GM21786 (cell line): ENCODE data around the gene SPTBN2.

Source experiments
- ATAC-seq: cut with Tn5 transposase; IDR thresholded peaks from one replicate; pipeline ENCODE4 v1.9.1; 2021; ENCODE audit not compliant: unreplicated experiment

SPTBN2 gene

GRCh38 chr11:66704659-66705360 lies 24.2 kb downstream of the SPTBN2 start:
- no peak for ATAC-seq

DNA sequence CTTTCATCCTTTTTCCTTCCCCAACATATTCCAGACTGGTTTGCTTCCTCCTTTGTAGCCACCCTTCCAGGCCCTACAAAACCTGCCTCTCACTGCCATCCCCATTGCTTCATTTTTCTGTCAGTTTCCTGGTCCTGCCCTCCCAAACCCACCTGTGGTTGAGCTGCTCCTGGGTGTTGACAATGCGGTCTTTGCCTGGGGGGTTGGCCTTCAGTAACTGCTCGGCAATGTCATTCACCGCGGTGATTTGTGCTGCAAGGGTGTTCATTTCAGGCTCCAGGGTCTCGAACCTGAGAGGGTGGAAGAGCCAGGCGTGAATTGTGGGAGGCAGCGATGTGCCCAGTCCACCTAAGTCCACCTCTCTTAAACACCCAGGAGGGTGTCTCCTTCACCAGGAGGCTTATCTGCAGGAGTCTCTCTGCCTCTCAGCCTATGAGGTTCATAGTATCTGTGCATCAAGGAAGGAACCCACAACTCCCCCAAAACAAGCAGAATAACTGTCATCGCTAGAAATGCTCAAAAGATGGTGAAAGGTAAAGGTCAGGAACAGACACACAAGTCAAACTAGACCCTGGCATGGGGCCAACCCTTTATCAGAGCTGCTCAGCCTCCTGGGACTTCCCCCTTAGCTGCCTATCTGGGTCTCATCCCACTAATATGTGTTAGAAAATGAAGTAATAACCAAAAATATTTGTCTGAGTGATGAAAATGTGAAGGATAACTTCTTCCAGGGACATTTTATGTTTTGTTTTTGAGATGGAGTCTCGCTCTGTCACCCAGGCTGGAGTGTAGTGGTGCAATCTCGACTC lies 27.4 kb downstream of the SPTBN2 start:
- no peak for ATAC-seq

DNA sequence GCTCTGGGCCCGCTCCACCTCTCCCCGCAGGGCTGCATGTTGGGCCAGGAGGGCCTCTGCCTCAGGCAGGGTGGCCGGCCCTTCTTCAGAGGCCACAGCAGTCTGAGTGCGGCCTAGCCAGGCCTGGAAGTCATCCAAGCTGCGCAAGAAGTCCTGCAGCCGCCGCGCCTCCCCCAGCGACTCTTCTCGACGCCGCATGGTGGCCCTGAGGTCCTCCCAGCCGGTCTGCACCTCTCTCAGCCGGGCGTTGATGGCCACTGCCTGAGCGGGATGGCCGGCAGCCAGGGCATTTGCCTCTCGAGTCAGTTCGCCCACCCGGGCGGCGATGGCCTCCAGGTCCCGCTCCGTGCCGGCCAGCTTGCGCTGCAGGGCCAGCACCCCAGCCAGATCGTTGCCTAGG lies 28.3 kb downstream of the SPTBN2 start:
- no peak for ATAC-seq

DNA sequence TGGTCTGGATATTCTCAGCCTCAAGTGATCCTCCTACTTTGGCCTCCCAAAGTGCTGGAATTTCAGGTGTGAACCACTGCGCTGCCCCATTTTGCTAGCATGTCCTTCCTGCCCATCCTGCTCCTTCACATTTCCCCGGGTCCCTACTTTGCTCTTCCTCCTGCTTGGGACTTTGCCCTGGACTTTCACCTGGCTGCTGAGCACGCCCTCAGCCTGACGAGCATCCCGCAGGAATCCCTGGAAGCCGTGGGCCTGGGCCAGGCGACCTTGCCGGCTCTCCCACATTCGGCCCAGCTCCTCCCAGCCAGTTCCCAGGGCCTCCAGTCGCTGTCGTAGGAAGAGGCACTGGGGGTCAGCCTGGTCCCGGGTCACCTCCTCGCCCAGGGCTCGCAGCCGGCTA lies 28.7 kb downstream of the SPTBN2 start:
- no peak for ATAC-seq

- no peak for ATAC-seq
These were observed 30.5 kb downstream of the SPTBN2 start for GRCh38 chr11:66698491-66698890.

- ATAC-seq, result no peak
These were observed 31.0 kb downstream of the SPTBN2 start for GRCh38 chr11:66697988-66698387.

DNA sequence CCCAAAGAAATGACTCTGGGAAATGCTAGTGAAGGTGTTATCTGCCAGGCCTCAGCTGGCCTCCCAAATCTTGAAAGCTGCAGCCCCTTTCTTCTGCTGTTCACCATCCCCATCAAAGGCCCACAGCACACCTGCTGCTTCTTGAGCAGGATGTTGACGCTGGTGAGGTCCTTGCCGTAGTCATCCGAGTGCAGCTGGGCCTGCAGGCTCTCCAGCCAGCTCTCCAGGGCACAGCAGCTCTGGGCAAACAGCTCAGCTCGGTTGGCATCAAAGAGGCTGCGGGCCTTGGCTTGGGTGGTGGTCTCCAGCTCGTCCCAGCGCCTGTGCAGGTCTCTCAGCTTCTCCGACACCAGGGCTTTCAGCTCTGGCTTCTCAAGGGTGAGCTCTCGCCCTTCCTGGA lies 32.9 kb downstream of the SPTBN2 start:
- ATAC-seq, result no peak

DNA sequence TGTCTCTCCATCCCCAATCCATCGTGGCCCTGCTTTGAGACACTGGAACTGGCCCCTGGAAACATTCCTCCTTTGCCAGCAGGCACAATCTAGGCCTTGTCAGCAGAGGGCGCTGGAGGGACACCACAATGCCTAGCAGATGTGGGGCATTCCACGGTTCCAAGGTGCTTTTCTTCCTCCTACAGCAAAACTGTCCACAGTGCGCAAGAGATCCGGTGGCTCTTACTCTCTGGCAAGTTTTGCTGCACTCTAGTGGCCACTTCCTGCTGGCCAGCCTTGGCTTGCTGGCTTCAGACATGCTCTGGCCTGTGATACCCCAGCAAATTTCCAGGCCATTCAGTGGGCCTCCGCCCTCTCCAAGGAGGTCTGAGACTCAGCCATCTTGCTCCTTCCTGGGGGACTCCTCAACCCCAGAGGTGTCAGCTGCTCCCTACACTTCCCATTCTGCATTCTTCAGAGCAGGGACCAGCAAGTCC lies 34.2 kb downstream of the SPTBN2 start:
- ATAC-seq, result peak; percentile 66

- ATAC-seq, result no peak
These were observed 35.0 kb downstream of the SPTBN2 start for GRCh38 chr11:66694056-66694410.

DNA sequence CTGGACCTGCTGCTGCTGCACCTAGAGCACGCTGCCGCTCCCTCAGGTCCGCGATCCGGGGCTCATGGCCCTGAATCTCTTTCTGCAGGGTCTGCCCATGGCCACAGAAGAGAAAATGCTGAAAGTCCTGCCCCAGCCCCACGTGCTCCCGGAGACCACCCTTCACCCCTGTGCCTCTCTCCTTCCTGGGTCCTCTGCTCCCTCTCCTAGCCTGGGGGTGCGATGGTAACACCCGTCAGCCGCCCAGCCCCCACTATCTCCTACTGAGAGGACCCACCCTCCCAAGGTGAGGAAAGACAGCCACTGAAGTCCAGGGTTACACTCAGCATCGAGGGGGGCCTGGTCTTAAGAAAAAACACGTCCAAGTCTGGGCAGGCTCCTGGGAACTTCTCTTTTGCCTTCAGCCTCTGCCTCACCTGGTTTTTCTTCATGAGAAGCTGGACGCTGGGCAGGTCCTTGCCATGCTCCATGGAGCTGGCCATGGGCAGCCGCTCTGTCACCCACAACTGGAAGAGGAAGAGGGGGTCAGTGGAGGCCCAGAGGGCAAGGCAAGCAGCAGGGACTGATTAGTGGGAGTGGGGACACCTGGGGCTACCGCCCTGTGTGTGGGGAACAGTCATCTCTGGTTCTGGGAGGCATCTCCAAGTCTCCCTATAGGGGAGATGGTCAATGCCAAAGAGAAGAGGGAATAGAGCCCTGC lies 35.5 kb downstream of the SPTBN2 start:
- ATAC-seq, result no peak

- ATAC-seq, result no peak
These were observed 36.1 kb downstream of the SPTBN2 start for GRCh38 chr11:66692871-66693331.

GRCh38 chr11:66692446-66692845 lies 36.6 kb downstream of the SPTBN2 start:
- ATAC-seq, result no peak

DNA sequence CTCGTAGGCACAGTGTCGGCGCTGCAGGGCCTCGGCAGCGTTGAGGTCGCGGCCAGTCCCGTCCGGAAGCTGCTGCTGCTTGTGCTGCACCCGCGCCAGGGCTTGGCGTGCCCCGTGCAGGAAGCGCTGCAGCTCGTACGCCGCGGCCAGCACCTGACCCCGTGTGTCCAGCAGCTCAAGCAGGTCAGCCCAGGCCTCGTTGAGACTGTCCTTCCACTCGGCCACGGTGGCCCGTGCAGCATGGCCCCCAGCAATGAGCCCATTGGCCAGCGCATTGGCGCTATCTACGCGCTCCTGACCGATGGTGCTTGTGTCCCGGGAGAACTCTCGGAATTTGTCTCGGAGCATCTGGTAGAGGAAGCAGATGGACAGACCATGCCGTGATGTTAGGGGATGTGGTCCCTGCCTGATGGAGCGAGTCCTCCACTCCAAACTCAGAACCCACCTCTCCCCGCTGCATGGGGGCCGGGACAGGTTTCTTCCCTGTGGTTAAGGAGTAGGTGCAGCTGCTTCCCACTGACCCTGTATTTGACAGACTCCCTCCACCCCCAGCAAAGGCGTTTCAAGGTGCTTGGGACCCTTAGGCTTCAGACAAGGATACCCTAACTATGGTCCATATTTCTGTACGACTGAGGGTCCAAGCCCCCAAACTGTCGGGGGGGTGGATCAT lies 37.6 kb downstream of the SPTBN2 start:
- no peak for ATAC-seq

DNA sequence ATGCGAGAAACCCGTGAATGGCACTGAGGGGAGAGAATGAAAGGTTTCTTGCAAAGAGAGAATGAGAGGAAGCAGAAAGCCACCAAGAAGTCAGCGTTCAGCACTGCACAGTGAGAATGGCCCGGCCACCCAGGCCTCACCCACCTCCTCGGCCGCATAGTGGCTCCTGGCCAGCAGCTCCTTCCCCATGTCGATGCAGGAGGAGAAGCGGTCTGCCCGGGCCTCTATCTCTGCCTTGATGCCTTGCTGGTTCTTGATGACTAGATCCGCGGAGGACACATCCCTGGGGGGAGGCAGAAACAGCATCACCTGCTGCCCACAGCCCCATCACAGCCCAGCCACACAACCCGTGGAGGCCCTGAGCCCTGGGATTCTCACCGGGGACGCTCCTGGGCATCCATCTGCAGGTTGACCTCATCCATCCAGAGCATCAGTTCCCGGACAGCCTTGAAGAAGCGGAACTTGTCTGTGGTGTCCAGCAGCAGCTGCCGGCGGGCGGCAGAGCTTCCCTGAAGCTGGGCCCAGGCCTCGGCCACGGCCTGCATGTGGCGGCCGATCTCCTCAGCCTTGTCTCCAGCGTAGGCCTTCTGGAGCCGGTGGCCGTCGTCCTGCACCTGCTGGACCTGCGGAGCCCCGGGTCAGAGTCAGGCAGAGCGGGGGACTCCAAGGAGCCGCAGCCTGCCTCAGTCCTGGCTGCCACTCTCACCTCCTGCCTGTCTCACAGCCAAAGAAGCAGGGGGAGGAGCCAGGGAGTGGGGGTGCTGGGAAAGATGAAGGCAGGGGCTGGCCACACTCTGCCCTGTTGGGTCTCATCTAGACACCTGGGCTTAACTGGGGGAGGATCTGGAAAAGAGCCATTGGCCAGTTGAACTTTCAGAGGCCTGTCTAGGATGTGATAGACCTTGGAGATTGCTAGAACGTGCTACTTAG lies 39.1 kb downstream of the SPTBN2 start:
- no peak for ATAC-seq

GRCh38 chr11:66688561-66689534 lies 40.2 kb downstream of the SPTBN2 start:
- no peak for ATAC-seq

GRCh38 chr11:66687831-66688281 lies 41.2 kb downstream of the SPTBN2 start:
- ATAC-seq, result no peak

GRCh38 chr11:66686801-66687750 lies 41.9 kb downstream of the SPTBN2 start:
- ATAC-seq, result no peak
